ENCODE measurements around the gene ADIPOR1. TPM values are rescaled to one million over a fixed set of nuclear protein-coding genes. Genes with fewer than 3 reads are reported as not detected.

Gene ADIPOR1
- total and polyA plus RNA-seq, 2 of the 4 experiments (the other 2 are of a cell fraction), result 82.7 to 92.5 TPM

DNA sequence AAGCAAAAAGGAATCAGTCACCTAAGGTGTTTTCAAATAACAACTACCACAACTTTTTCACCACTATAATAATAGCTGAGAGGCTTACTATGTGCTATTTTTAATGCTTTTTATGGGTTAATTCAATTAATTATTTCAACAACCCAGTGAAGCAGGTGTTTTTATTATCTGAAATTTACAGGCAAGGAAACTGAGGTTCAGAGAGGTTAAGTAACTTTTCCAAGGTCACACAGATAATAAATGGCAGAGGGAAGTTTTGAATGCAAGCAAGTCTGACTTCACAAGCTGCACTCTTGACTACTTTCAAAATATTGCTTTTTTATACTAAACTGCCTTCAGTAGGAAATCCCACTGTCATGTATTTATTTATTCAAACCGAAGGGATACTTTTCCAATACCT lies 44.8 kb upstream of the ADIPOR1 start:
- no peak overlapping the region for H3K4me3 ChIP-seq (ENCODE audit: insufficient read depth, low read depth, low read length)
- no peak overlapping the region for H3K56ac ChIP-seq (ENCODE audit: extremely low read depth, insufficient read depth, low read length)
- H2AK9ac ChIP-seq (replicated peaks; ENCODE audit: low read depth, low read length, poor library complexity), result no peak overlapping the region
- no peaks in the 10 kb centered on the region for H3K9me1 ChIP-seq (ENCODE audit: insufficient read depth, low read length)
- H3K36me3 ChIP-seq (ENCODE audit: control insufficient read depth, insufficient read depth, low read length), result no peaks in the 10 kb centered on the region
- no peak overlapping the region for H2BK5ac ChIP-seq (ENCODE audit: low read depth, low read length, poor library complexity, severe bottlenecking)
- H3K27me3 ChIP-seq (ENCODE audit: control insufficient read depth, insufficient read depth, low read length), result peaks cover 1% of the 10 kb centered on the region; the same call in 1 of the 2 replicates
- no peaks in the 10 kb centered on the region for H3K4me1 ChIP-seq (ENCODE audit: control insufficient read depth, insufficient read depth, low read length)
- no peak overlapping the region for H2BK15ac ChIP-seq (ENCODE audit: low read depth, low read length)
- no peak overlapping the region for H2AK5ac ChIP-seq (ENCODE audit: low read depth, low read length)
- ATAC-seq (ENCODE audit: low read depth), result no peak
- H4K91ac ChIP-seq (ENCODE audit: insufficient read depth, low read depth, low read length), result no peak overlapping the region
- no peak overlapping the region for H4K5ac ChIP-seq (ENCODE audit: low read depth, low read length)
- dilution Hi-C loops (cut with HindIII; ENCODE audit: low sequenced_read_pairs, unreplicated experiment) (no loop called here), intact Hi-C loops (cut with micrococcal nuclease) (no loop called here), in situ Hi-C loops (cut with MboI; ENCODE audit: low sequenced_read_pairs) (no loop called here)
- H3K9ac ChIP-seq (ENCODE audit: low read depth, low read length), result no peak overlapping the region
- no peak overlapping the region for H3K14ac ChIP-seq (replicated peaks; ENCODE audit: low read depth, low read length)
- H2AFZ ChIP-seq (replicated peaks; ENCODE audit: low read length, poor library complexity), result no peak overlapping the region
- H4K8ac ChIP-seq (ENCODE audit: low read depth in 2 of 2, low read length in 2 of 2), result no peak overlapping the region
- H2BK20ac ChIP-seq (ENCODE audit: low read depth, low read length), result no peak overlapping the region
- no peak overlapping the region for H3K4ac ChIP-seq (ENCODE audit: low read depth, low read length)
- no peak overlapping the region for H3K4me2 ChIP-seq (ENCODE audit: low read depth, low read length)
- H3K18ac ChIP-seq (ENCODE audit: low read depth, low read length), result no peak overlapping the region
- peaks cover 5% of the 10 kb centered on the region for H4K20me1 ChIP-seq (ENCODE audit: insufficient read depth, low read length)
- H3K23ac ChIP-seq (ENCODE audit: low read depth, low read length), result no peak overlapping the region
- H3K79me1 ChIP-seq (ENCODE audit: low read depth in 1 of 2, low read length in 2 of 2), result peaks cover under 1 to 4% of the 10 kb centered on the region in 2 experiments; a peak in 3 of 4 replicates
- TF ChIP-seq FOS (IDR thresholded peaks at IDR 0.05; ENCODE audit: low read depth, low read length) (no peak), POLR2A (IDR thresholded peaks at IDR 0.05; ENCODE audit: low read depth, low read length) (no peak), CEBPB (IDR thresholded peaks at IDR 0.05; ENCODE audit: low read depth, low read length) (no peak)
- TF ChIP-seq, protein P1, sequence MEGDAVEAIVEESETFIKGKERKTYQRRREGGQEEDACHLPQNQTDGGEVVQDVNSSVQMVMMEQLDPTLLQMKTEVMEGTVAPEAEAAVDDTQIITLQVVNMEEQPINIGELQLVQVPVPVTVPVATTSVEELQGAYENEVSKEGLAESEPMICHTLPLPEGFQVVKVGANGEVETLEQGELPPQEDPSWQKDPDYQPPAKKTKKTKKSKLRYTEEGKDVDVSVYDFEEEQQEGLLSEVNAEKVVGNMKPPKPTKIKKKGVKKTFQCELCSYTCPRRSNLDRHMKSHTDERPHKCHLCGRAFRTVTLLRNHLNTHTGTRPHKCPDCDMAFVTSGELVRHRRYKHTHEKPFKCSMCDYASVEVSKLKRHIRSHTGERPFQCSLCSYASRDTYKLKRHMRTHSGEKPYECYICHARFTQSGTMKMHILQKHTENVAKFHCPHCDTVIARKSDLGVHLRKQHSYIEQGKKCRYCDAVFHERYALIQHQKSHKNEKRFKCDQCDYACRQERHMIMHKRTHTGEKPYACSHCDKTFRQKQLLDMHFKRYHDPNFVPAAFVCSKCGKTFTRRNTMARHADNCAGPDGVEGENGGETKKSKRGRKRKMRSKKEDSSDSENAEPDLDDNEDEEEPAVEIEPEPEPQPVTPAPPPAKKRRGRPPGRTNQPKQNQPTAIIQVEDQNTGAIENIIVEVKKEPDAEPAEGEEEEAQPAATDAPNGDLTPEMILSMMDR (conservative IDR thresholded peaks at IDR 0.05; ENCODE audit: low read depth, low read length), result no peak
- TF ChIP-seq, protein P2, sequence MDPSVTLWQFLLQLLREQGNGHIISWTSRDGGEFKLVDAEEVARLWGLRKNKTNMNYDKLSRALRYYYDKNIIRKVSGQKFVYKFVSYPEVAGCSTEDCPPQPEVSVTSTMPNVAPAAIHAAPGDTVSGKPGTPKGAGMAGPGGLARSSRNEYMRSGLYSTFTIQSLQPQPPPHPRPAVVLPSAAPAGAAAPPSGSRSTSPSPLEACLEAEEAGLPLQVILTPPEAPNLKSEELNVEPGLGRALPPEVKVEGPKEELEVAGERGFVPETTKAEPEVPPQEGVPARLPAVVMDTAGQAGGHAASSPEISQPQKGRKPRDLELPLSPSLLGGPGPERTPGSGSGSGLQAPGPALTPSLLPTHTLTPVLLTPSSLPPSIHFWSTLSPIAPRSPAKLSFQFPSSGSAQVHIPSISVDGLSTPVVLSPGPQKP (IDR thresholded peaks at IDR 0.05; ENCODE audit: borderline replicate concordance, low read depth, low read length), result no peak
- no peaks in the 10 kb centered on the region for H3K9me3 ChIP-seq (ENCODE audit: control insufficient read depth, insufficient read depth, low read length)
- H2BK120ac ChIP-seq (ENCODE audit: low read depth, low read length), result no peak overlapping the region
- no CpG with 5 or more reads among the region's 1 CpG for WGBS, 2 experiments (ENCODE audit: extremely low coverage in 2 of 2, insufficient read length in 1 of 2)
- no peak for DNase-seq
- no TSS peak for BruUV-seq (replicated peaks)
- CTCF ChIA-PET, result no interaction called here
- POLR2A ChIA-PET (ENCODE audit: unreplicated experiment), result no interaction called here
- H3K27ac ChIP-seq (ENCODE audit: insufficient read depth, low read length), result no peak overlapping the region

All from IMR-90 (cell line).